CD8-positive, alpha-beta memory T cell (primary cell): ENCODE data around the gene SASH1. TPM values are rescaled to one million over a fixed set of nuclear protein-coding genes. Genes with fewer than 3 reads are reported as not detected.

ENCODE experiments used
- CTCF ChIA-PET: fragments of 350-600 bp; sonication (Branson Sonifier 250); formaldehyde crosslinking; loops from one replicate; lab custom pipeline; 2021; ENCODE audit warnings: antibody characterized with exemption; lab: Charles Lee
- POLR2A ChIA-PET: fragments of 350-600 bp; sonication (Branson Sonifier 250); formaldehyde crosslinking; loops from one replicate; lab custom pipeline; 2021; ENCODE audit warnings: antibody characterized with exemption; lab: Charles Lee
- DNase-seq, 5 donors: peaks; one replicate each; pipeline versions ENCODE4 v3.0.0 to v3.0.0-alpha.2; 2020 to 2022; ENCODE audit warnings: mixed read lengths in 1 of 5
- H3K27ac ChIP-seq: one replicate; pipeline ENCODE4 v1.7.0; 2013; ENCODE audit warnings: low read depth, mild to moderate bottlenecking, low read length, moderate library complexity
- H3K27me3 ChIP-seq: 2 replicates; pipeline ENCODE4 v1.7.0; 2013; ENCODE audit warnings: low read length, mild to moderate bottlenecking; ENCODE audit not compliant: insufficient read depth, poor library complexity, severe bottlenecking
- H3K36me3 ChIP-seq: 2 replicates; pipeline ENCODE4 v1.7.0; 2013; ENCODE audit warnings: mild to moderate bottlenecking, low read length, moderate library complexity; ENCODE audit not compliant: insufficient read depth
- H3K4me1 ChIP-seq: 2 replicates; pipeline ENCODE4 v1.7.0; 2013; ENCODE audit warnings: mild to moderate bottlenecking, low read length, moderate library complexity; ENCODE audit not compliant: insufficient read depth
- H3K4me3 ChIP-seq: 2 replicates; pipeline ENCODE4 v1.7.0; 2013; ENCODE audit warnings: mild to moderate bottlenecking, low read length
- H3K9me3 ChIP-seq: 2 replicates; pipeline ENCODE4 v1.7.0; 2013; ENCODE audit warnings: mild to moderate bottlenecking, low read length
- H3K27ac Mint-ChIP-seq, 8 donors: one replicate each; pipeline ENCODE4 v1.8.0; 2020 to 2021; ENCODE audit warnings: mixed read lengths in 8 of 8, mild to moderate bottlenecking in 6 of 8, inconsistent platforms in 3 of 8, moderate library complexity in 3 of 8
- H3K27me3 Mint-ChIP-seq, 2 donors: one replicate each; pipeline ENCODE4 v1.8.0; 2020 to 2021; ENCODE audit warnings: mixed read lengths in 2 of 2, mild to moderate bottlenecking in 1 of 2, moderate library complexity in 1 of 2
- H3K36me3 Mint-ChIP-seq, 3 donors: one replicate each; pipeline ENCODE4 v1.8.0; 2020 to 2021; ENCODE audit warnings: mixed read lengths in 3 of 3, inconsistent platforms in 1 of 3, mild to moderate bottlenecking in 1 of 3
- H3K4me1 Mint-ChIP-seq, 3 donors: one replicate each; pipeline ENCODE4 v1.8.0; 2020 to 2021; ENCODE audit warnings: mixed read lengths in 3 of 3, inconsistent platforms in 1 of 3, mild to moderate bottlenecking in 1 of 3
- H3K4me3 Mint-ChIP-seq, 7 donors: one replicate each; pipeline ENCODE4 v1.8.0; 2020 to 2021; ENCODE audit warnings: mixed read lengths in 7 of 7, mild to moderate bottlenecking in 6 of 7, moderate library complexity in 4 of 7, inconsistent platforms in 2 of 7
- H3K9me3 Mint-ChIP-seq, 5 donors: one replicate each; pipeline ENCODE4 v1.8.0; 2020 to 2022; ENCODE audit warnings: mixed read lengths in 5 of 5, mild to moderate bottlenecking in 3 of 5, moderate library complexity in 2 of 5, inconsistent platforms in 1 of 5
- polyA plus RNA-seq: library from polyadenylated mRNA; unstranded; fragments of 300-500 nt; fragmentation: Illumina TruSeq; gene quantifications from one replicate; pipeline ENCODE4 v1.2.3, GENCODE V29; 2021
- total RNA-seq, 2 experiments: library from RNA; stranded (reverse); gene quantifications; one replicate each; pipeline ENCODE4 v1.2.3, GENCODE V29; 2021

SASH1 gene
- total and polyA plus RNA-seq, 3 experiments from 2014 or later: 0.72 to 0.95 TPM; not detected in 1

DNA sequence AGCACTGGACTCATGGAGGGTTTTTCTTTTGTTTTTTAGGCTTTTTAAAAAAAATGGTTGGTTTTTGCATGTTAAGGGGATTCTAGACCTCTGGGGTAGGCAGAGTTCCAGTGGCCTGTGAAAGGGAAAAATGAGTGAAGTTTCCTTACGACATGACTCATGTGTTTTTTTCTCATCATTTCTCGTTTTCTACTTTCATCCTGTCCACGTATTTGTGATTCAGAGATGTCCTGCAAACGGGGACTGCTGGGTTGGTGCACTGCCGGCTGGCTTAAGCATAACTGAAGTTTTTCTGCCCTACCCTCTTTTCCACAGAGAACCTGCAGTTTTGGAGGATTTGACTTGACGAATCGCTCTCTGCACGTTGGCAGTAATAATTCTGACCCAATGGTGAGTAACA is 182.3 kb downstream of the SASH1 start:
- H3K9me3 ChIP-seq: no peaks in the 10 kb centered on the region
- H3K27ac Mint-ChIP-seq: peak overlapping the region in 1 of 8 donors; percentile 26
- H3K27me3 Mint-ChIP-seq: peaks cover 2 to 3% of the 10 kb centered on the region in 2 donors
- H3K9me3 Mint-ChIP-seq: no peaks in the 10 kb centered on the region
- peaks cover 7 to 15% (median 14%) of the 10 kb centered on the region in 3 donors for H3K4me1 Mint-ChIP-seq
- no peaks in the 10 kb centered on the region for H3K36me3 ChIP-seq
- CTCF ChIA-PET: no interaction called here
- H3K27me3 ChIP-seq: no peaks in the 10 kb centered on the region
- POLR2A ChIA-PET: no interaction called here
- no peak for DNase-seq
- H3K4me3 Mint-ChIP-seq: peak overlapping the region in 6 of 7 donors; percentile 1 to 73 (median 46)
- no peaks in the 10 kb centered on the region for H3K36me3 Mint-ChIP-seq
- no peaks in the 10 kb centered on the region for H3K4me1 ChIP-seq
- no peak overlapping the region for H3K4me3 ChIP-seq
- H3K27ac ChIP-seq: no peak overlapping the region

DNA sequence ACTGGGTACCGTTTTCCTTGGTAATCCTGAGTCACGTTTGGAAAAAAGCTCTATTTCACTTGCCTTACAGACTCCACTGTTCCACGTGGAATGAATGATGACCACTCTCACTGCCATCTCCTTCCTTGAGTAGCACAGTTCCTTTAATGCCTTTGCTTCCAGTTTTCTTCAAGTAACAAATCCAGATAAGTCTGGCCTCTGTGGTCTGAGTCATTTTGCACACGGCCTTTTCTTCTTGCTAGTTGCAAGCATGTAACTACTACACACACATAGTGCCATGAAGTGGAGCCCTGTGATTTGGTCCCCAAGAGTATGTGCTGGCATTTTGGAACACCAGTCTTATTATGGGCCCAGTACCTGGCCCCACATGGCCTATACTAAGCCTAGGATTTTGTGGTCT is 182.8 kb downstream of the SASH1 start:
- Mint-ChIP-seq H3K9me3 (no peaks in the 10 kb centered on the region), H3K4me3 (peak overlapping the region in 2 of 7 donors; percentile 54 to 73), H3K27ac (no peak overlapping the region), H3K36me3 (no peaks in the 10 kb centered on the region), H3K27me3 (peaks cover 2 to 3% of the 10 kb centered on the region in 2 donors), H3K4me1 (peaks cover 7 to 16% (median 15%) of the 10 kb centered on the region in 3 donors)
- ChIA-PET CTCF (no interaction called here), POLR2A (no interaction called here)
- Histone ChIP-seq H3K36me3 (no peaks in the 10 kb centered on the region), H3K4me3 (no peak overlapping the region), H3K9me3 (no peaks in the 10 kb centered on the region), H3K27ac (no peak overlapping the region), H3K27me3 (no peaks in the 10 kb centered on the region), H3K4me1 (no peaks in the 10 kb centered on the region)
- no peak for DNase-seq

DNA sequence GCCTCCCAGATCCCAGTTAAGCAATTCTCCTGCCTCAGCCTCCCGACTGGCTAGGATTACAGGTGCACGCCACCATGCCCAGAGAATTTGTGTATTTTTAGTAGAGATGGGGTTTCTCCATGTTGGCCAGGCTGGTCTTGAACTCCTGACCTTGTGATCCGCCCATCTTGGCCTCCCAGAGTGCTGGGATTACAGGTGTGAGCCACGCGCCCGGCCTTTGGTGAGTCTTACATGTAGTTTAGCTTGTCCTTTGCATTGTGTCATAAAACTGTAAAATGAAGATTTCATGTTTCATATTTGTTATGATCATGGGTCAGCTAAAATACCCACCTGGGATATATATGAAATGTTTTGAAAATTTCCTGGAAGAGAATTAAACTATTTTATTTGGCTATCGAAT is 183.5 kb downstream of the SASH1 start:
- Histone ChIP-seq H3K4me1 (no peaks in the 10 kb centered on the region), H3K27me3 (no peaks in the 10 kb centered on the region), H3K9me3 (no peaks in the 10 kb centered on the region), H3K36me3 (no peaks in the 10 kb centered on the region), H3K4me3 (no peak overlapping the region), H3K27ac (no peak overlapping the region)
- H3K9me3 Mint-ChIP-seq: no peaks in the 10 kb centered on the region
- ChIA-PET POLR2A (no interaction called here), CTCF (no interaction called here)
- peaks cover 7 to 19% (median 15%) of the 10 kb centered on the region in 3 donors for H3K4me1 Mint-ChIP-seq
- no peak for DNase-seq
- H3K27me3 Mint-ChIP-seq: peaks cover 2 to 3% of the 10 kb centered on the region in 2 donors
- H3K36me3 Mint-ChIP-seq: no peaks in the 10 kb centered on the region
- H3K27ac Mint-ChIP-seq: no peak overlapping the region
- no peak overlapping the region for H3K4me3 Mint-ChIP-seq

DNA sequence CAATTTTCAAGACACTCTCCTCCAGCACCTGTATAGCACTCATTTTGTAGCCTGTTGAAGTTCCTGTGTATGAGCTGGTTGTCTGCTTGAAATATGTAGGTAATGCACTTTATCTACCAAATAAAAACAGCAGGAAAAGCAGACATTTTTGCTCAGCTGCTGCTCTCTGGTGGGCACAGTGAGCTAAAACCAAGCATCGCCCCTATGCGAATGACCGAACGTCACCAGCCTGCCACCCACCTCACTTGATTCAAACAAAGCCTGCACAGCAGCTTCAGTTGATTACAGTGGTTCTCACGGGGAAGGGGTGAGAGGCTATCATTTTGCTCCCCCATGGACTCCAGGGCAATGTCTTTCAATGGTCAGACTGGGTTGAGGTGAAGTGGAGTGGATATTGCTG is 185.7 kb downstream of the SASH1 start:
- no peaks in the 10 kb centered on the region for H3K36me3 Mint-ChIP-seq
- peaks cover 7 to 19% (median 15%) of the 10 kb centered on the region in 3 donors for H3K4me1 Mint-ChIP-seq
- Histone ChIP-seq H3K36me3 (no peaks in the 10 kb centered on the region), H3K4me1 (no peaks in the 10 kb centered on the region), H3K4me3 (no peak overlapping the region), H3K9me3 (no peaks in the 10 kb centered on the region), H3K27me3 (no peaks in the 10 kb centered on the region), H3K27ac (no peak overlapping the region)
- ChIA-PET CTCF (no interaction called here), POLR2A (no interaction called here)
- H3K27ac Mint-ChIP-seq: no peak overlapping the region
- no peak overlapping the region for H3K4me3 Mint-ChIP-seq
- no peak for DNase-seq
- H3K9me3 Mint-ChIP-seq: no peaks in the 10 kb centered on the region
- H3K27me3 Mint-ChIP-seq: peaks cover 2 to 13% of the 10 kb centered on the region in 2 donors

DNA sequence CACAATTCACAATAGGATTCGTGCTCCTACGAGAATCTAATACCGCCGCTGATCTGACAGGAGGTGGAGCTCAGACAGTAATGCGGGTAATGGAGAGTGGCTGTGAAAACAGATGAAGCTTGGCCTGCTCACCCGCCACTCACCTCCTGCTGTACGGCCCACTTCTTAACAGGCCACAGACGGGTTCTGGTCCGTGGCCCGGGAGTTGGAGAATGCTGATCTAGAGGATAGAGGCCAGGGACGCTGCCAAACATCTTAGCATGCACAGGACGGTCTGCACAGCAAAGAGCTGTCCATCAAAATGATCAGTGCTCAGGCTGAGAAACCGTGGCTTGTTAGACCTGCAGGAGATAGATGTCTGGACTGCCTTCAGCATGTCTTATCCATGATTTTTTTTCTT is 186.4 kb downstream of the SASH1 start:
- no peak overlapping the region for H3K4me3 Mint-ChIP-seq
- peaks cover 7 to 19% (median 15%) of the 10 kb centered on the region in 3 donors for H3K4me1 Mint-ChIP-seq
- no peaks in the 10 kb centered on the region for H3K9me3 ChIP-seq
- no peak overlapping the region for H3K27ac ChIP-seq
- H3K27me3 ChIP-seq: no peaks in the 10 kb centered on the region
- H3K36me3 Mint-ChIP-seq: no peaks in the 10 kb centered on the region
- H3K9me3 Mint-ChIP-seq: no peaks in the 10 kb centered on the region
- DNase-seq: no peak
- H3K4me3 ChIP-seq: no peak overlapping the region
- H3K27me3 Mint-ChIP-seq: peaks cover 4 to 18% of the 10 kb centered on the region in 2 donors
- ChIA-PET POLR2A (no interaction called here), CTCF (no interaction called here)
- H3K4me1 ChIP-seq: no peaks in the 10 kb centered on the region
- H3K27ac Mint-ChIP-seq: no peak overlapping the region
- H3K36me3 ChIP-seq: no peaks in the 10 kb centered on the region

DNA sequence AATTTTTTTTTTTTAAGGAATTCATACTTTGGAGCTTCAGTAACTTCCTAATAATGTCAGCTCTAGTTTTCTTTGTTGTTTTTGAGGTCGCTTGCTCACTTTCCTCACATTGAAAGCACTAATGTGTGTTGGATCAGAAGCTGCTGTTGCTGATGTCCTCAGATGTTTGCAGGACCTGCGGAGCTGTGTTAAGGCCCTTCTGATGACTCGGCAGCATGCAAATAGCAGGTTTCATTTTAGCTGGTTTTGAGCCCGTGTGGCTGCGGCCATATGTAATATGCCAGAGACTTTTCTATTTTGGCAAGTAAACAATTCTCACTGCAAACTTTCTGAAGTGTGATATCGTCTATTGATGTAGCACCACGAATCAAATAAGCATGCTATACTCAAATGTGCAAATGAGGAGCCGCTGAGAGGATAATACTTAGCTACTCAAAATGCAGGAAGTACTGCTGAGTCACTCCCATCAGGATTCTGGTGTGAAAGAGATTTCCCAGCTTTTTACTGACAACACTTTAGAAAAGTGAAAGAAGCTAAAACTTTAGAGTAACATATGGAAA is 187.8 kb downstream of the SASH1 start:
- POLR2A ChIA-PET: no interaction called here
- Histone ChIP-seq H3K36me3 (no peaks in the 10 kb centered on the region), H3K4me3 (no peak overlapping the region), H3K27me3 (no peaks in the 10 kb centered on the region), H3K27ac (no peak overlapping the region), H3K4me1 (no peaks in the 10 kb centered on the region), H3K9me3 (no peaks in the 10 kb centered on the region)
- CTCF ChIA-PET: no interaction called here
- Mint-ChIP-seq H3K36me3 (no peaks in the 10 kb centered on the region), H3K4me3 (no peak overlapping the region), H3K27me3 (peaks cover 10 to 18% of the 10 kb centered on the region in 2 donors), H3K4me1 (peaks cover under 1 to 6% (median under 1%) of the 10 kb centered on the region in 3 donors), H3K27ac (no peak overlapping the region), H3K9me3 (no peaks in the 10 kb centered on the region)
- DNase-seq: no peak

DNA sequence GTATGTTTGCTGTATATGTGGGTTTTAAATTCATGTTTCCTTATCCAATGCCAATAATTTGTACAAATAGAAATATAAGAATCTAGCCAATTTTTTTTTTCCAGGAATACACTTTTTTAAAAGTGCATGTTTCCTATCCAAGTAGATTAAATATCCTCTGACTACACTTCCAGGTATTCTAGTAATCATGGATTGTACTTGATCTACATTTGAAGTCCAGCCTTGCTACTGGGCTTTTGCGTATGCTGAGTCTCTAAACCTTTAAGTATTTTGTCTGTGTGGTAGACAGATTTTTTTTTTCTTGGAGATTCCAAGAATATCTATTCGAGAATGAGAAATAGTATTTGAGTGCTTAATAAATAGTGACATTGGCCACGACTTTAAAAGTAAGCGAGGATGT is 188.3 kb downstream of the SASH1 start:
- Mint-ChIP-seq H3K4me3 (no peak overlapping the region), H3K27ac (no peak overlapping the region), H3K4me1 (peaks cover 0 to 4% (median 0%) of the 10 kb centered on the region in 3 donors), H3K36me3 (no peaks in the 10 kb centered on the region), H3K9me3 (no peaks in the 10 kb centered on the region), H3K27me3 (peaks cover 8 to 18% of the 10 kb centered on the region in 2 donors)
- no peaks in the 10 kb centered on the region for H3K4me1 ChIP-seq
- H3K27me3 ChIP-seq: no peaks in the 10 kb centered on the region
- no peaks in the 10 kb centered on the region for H3K9me3 ChIP-seq
- no peak for DNase-seq
- H3K4me3 ChIP-seq: no peak overlapping the region
- ChIA-PET CTCF (no interaction called here), POLR2A (no interaction called here)
- H3K36me3 ChIP-seq: no peaks in the 10 kb centered on the region
- H3K27ac ChIP-seq: no peak overlapping the region

DNA sequence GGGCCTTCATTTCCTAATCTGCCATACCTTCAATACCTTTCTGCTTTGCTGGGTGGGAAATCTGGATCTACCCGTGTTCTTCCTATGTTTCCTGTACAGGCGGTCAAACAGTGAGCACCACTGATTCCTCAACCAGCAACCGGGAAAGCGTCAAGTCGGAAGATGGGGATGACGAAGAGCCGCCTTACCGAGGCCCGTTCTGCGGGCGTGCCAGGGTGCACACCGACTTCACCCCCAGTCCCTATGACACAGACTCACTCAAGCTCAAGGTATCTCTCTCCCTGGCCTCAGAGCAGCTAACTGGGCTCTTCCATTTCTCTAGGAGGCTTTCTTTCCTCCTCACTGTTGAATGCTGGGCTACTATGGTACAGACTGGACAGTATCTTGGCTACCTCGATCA is 190.1 kb downstream of the SASH1 start:
- Histone ChIP-seq H3K4me3 (no peak overlapping the region), H3K27me3 (no peaks in the 10 kb centered on the region), H3K27ac (no peak overlapping the region), H3K36me3 (no peaks in the 10 kb centered on the region), H3K9me3 (no peaks in the 10 kb centered on the region), H3K4me1 (no peaks in the 10 kb centered on the region)
- ChIA-PET CTCF (no interaction called here), POLR2A (no interaction called here)
- H3K36me3 Mint-ChIP-seq: no peaks in the 10 kb centered on the region
- peaks cover 8 to 18% of the 10 kb centered on the region in 2 donors for H3K27me3 Mint-ChIP-seq
- no peak overlapping the region for H3K4me3 Mint-ChIP-seq
- H3K9me3 Mint-ChIP-seq: no peaks in the 10 kb centered on the region
- H3K27ac Mint-ChIP-seq: no peak overlapping the region
- DNase-seq: no peak
- H3K4me1 Mint-ChIP-seq: peaks cover 0 to 4% (median 0%) of the 10 kb centered on the region in 3 donors
